SJCRH30 (cell line): Measurements from ENCODE around the gene PDLIM1. TPM values are rescaled to one million over a fixed set of nuclear protein-coding genes. Genes with fewer than 3 reads are reported as not detected.

ENCODE experiments used
- DNase-seq, 2 experiments: peaks; one replicate each; pipeline ENCODE4 v3.0.0-alpha.2; 2015 to 2020
- H3K27ac ChIP-seq: fragments of 250-450 bp; sonication (Bioruptor Pico); 2 replicates; pipeline ENCODE4 v1.5.1; 2020; ENCODE audit warnings: mild to moderate bottlenecking, moderate library complexity
- H3K27me3 ChIP-seq: fragments of 250-450 bp; sonication (Bioruptor Pico); 2 replicates; pipeline ENCODE4 v1.5.1; 2020; ENCODE audit warnings: mild to moderate bottlenecking, moderate library complexity
- H3K36me3 ChIP-seq: fragments of 250-450 bp; sonication (Bioruptor Pico); 2 replicates; pipeline ENCODE4 v1.5.1; 2020; ENCODE audit warnings: mild to moderate bottlenecking, moderate library complexity
- H3K4me1 ChIP-seq: fragments of 250-450 bp; sonication (Bioruptor Pico); 2 replicates; pipeline ENCODE4 v1.5.1; 2020; ENCODE audit warnings: mild to moderate bottlenecking, moderate library complexity
- H3K4me3 ChIP-seq: fragments of 250-450 bp; sonication (Bioruptor Pico); 2 replicates; pipeline ENCODE4 v1.5.1; 2020; ENCODE audit warnings: mild to moderate bottlenecking, moderate library complexity
- H3K9me3 ChIP-seq: fragments of 250-450 bp; sonication (Bioruptor Pico); replicated peaks from 2 replicates; pipeline ENCODE4 v1.5.1; 2020; ENCODE audit warnings: mild to moderate bottlenecking, moderate library complexity
- total RNA-seq: library from RNA; depleted of rRNA; stranded (reverse); fragments of >200 nt; shearing (Covaris generic); gene quantifications from 2 replicates; pipeline ENCODE4 v1.2.3, GENCODE V29; 2014

The PDLIM1 gene
- total RNA-seq, 1 experiment from 2014 or later = 6.3 TPM

DNA sequence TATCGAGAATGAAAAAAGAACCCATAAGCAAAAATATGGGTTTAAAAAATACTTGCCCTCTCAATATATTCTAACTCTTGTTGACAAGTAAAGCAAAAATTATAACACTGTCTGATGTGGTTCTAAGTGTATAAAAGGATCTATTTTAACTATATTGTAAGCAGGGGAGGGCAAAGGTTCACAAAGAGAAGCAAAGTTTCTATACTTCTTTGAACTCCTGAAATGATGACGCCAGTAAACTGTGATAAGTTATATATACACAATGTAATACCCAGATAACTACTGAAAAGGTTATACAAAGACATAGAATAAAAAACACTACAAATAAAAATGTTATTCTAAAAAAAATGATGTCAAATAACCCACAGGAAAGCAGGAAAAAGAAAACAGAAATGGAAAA, 37.1 kb downstream of the PDLIM1 start:
- Histone ChIP-seq H3K27me3 (no peaks in the 10 kb centered on the region), H3K4me1 (no peaks in the 10 kb centered on the region), H3K9me3 (no peaks in the 10 kb centered on the region), H3K36me3 (no peaks in the 10 kb centered on the region), H3K4me3 (no peak overlapping the region), H3K27ac (no peak overlapping the region)
- no peak for DNase-seq

GRCh38 chr10:95253007-95253406, 37.8 kb downstream of the PDLIM1 start:
- Histone ChIP-seq H3K4me1 (no peaks in the 10 kb centered on the region), H3K27ac (no peak overlapping the region), H3K9me3 (no peaks in the 10 kb centered on the region), H3K36me3 (no peaks in the 10 kb centered on the region), H3K27me3 (no peaks in the 10 kb centered on the region), H3K4me3 (no peak overlapping the region)
- DNase-seq = no peak

DNA sequence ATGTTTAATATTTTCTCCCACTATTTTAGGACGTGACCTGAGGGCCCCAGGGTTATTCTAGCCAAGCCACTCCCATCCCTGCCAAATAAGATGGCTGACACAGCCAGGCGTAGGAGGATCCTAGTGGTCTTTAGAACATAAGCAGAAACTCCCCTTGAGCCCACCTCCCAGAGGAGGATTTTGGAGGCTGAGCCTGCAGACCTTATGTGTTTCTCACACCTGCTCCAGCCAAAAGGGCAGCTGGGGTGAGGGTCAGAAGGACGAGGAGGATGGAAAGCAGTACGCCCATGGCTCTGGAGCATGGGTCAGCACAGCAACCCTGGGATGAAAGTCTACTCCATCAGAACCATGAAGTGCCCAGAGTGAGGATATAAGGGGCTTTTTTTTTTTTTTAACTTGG, 39.9 kb downstream of the PDLIM1 start:
- Histone ChIP-seq H3K36me3 (no peaks in the 10 kb centered on the region), H3K27me3 (no peaks in the 10 kb centered on the region), H3K4me1 (no peaks in the 10 kb centered on the region; the same call in 1 of the 2 replicates), H3K27ac (no peak overlapping the region), H3K9me3 (no peaks in the 10 kb centered on the region), H3K4me3 (no peak overlapping the region)
- no peak for DNase-seq

DNA sequence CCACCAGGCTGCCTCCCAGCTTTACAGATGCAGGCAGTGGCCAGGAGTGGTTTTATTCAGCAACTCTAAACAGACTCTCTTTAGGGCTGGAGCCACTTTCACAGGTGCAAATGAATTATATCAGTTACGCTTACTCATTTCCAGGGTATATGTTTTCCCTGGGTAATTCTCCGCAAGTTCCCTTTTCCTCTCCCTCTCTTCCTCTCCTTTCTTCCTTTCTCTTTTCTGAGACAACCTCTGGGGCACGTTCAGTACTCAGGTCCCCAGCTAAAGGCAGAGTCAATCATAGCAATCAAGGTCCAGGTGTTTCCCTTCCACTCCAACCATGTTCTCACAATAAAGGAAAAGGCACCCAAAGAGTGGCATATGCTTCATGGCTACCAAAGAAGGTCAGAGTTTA, 41.3 kb downstream of the PDLIM1 start:
- no peak for DNase-seq
- H3K9me3 ChIP-seq = no peaks in the 10 kb centered on the region
- H3K4me3 ChIP-seq = no peak overlapping the region
- no peaks in the 10 kb centered on the region for H3K27me3 ChIP-seq
- H3K27ac ChIP-seq = no peak overlapping the region
- no peaks in the 10 kb centered on the region; the same call in 1 of the 2 replicates for H3K4me1 ChIP-seq
- no peaks in the 10 kb centered on the region for H3K36me3 ChIP-seq

DNA sequence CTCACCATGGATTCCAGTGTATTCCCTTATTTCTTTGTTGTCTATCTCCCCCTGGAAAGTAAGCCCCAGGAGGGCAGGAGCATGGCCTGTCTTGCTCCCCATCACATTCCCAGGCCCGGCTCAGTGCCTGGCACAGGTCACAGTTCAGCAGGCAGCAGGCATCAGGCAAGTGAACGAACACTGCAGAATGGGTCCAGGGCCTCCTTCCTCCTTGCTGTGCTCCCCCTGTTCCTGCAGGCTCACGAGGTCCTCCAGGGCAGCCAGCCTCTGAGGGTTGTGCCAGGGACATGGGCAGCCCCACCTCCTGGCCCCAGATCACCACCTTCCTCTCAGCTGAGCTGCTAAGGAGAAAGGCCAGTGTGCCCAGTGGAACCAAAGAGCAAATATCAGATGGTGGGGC, 41.8 kb downstream of the PDLIM1 start:
- Histone ChIP-seq H3K36me3 (no peaks in the 10 kb centered on the region), H3K27me3 (no peaks in the 10 kb centered on the region), H3K4me1 (no peaks in the 10 kb centered on the region; the same call in 1 of the 2 replicates), H3K9me3 (no peaks in the 10 kb centered on the region), H3K27ac (no peak overlapping the region), H3K4me3 (no peak overlapping the region)
- no peak for DNase-seq

DNA sequence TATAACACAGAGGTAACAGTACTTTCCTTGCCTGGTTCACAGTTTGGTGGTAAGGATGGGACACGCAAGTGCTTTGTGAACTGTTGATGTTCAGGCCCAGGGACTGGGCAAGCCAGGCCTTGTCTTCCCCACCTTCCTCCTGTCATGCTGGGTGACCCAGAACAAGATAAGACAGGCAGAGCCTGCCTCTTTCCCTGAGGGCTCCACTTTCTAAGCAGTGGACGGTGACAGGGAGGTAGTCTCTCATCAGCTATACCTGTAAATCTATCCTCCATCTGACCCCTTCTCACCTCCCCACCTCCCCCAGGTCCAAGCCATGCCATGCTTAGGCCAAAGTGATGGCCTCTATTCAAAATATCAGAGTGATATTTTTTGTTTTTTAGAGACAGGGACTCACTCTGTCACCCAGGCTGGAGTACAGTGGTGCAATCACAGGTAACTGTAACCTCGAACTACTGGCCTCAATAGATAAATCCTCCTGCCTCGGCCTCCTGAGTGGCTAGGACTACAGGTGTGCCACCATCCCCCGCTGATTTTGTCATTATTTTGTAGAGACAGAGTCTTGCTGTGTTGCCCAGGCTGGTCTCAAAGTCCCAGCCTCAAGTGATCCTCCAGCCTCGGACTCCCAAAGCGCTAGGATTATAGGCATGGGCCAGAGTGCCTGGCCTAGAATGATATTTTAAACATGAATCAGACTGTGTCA, 42.8 kb downstream of the PDLIM1 start:
- Histone ChIP-seq H3K36me3 (no peaks in the 10 kb centered on the region), H3K27me3 (no peaks in the 10 kb centered on the region), H3K27ac (no peak overlapping the region), H3K4me3 (no peak overlapping the region), H3K9me3 (no peaks in the 10 kb centered on the region), H3K4me1 (no peaks in the 10 kb centered on the region; the same call in 1 of the 2 replicates)
- DNase-seq = no peak

DNA sequence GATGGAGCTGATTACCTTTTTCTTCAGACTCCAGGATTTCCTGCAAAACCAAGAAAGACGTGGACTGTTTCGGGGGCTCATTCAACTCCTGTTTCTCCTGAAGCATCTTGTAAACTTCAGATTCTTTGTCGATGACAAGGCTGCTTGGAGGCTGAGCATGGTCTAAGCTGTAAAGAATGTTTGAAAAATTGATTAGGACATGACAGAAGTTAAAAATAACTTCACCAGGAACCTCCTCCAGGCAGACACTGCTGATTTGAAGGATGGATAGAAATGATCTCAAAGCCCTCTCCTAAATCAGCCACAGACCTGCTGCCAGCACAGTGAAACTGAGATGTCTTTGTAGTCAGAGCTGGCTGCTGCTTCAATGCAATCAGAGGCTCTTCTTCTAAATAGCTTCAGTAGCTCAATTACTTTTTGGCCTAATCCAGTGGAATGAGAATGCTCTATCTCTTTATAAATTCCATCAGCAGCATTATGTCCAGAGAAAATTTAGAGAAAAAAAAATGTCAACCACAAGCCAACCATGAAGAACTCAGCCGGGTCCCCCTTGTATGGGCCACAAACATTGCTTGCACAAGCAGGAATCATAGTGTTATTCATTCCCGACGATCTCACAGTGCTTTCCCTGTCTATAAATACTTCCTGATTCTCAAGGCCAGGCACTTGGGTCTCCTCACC, 43.5 kb downstream of the PDLIM1 start:
- H3K9me3 ChIP-seq = no peaks in the 10 kb centered on the region
- DNase-seq = no peak
- H3K36me3 ChIP-seq = no peaks in the 10 kb centered on the region
- H3K4me1 ChIP-seq = no peaks in the 10 kb centered on the region; the same call in 1 of the 2 replicates
- H3K27me3 ChIP-seq = no peaks in the 10 kb centered on the region
- H3K4me3 ChIP-seq = no peak overlapping the region
- H3K27ac ChIP-seq = no peak overlapping the region

GRCh38 chr10:95246582-95247051, 44.2 kb downstream of the PDLIM1 start:
- H3K27ac ChIP-seq = no peak overlapping the region
- H3K9me3 ChIP-seq = no peaks in the 10 kb centered on the region
- H3K4me3 ChIP-seq = no peak overlapping the region
- H3K27me3 ChIP-seq = no peaks in the 10 kb centered on the region
- DNase-seq = peak; percentile 65 to 81
- H3K4me1 ChIP-seq = no peaks in the 10 kb centered on the region; the same call in 1 of the 2 replicates
- H3K36me3 ChIP-seq = no peaks in the 10 kb centered on the region

DNA sequence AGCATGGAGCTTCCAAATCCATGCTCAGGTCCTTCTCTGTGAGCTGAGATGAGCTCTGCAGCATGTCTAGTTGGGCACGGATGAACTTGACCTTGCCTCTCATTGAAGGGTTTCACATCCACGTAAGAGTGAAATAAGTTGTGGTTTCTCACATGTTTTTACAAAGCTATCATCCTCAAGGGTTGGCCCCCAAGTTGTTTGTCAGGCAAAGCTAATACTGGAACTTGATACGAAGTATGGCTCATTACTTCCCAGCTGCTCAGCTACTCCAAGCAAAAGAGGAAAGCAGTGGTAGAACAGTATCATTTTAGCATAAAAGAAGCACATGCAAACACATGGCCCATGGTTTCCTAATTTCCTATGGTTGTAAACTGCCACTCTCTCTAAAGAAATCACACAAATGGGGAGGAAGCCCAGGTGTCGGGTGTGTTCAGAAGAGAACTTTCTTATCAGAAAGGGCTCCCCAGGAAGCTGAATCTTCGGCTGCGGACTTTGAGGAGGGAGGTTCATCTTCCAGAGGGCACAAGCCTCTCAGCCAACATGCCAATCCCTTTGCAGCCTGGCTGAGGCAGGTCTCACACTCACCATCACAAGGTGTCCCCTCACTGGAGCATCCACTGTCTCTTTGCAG, 45.3 kb downstream of the PDLIM1 start:
- Histone ChIP-seq H3K27me3 (no peaks in the 10 kb centered on the region), H3K9me3 (no peaks in the 10 kb centered on the region), H3K36me3 (no peaks in the 10 kb centered on the region), H3K4me1 (peaks cover 4% of the 10 kb centered on the region; the same call in 1 of the 2 replicates), H3K27ac (no peak overlapping the region), H3K4me3 (no peak overlapping the region)
- no peak for DNase-seq

GRCh38 chr10:95244152-95244551, 46.7 kb downstream of the PDLIM1 start:
- Histone ChIP-seq H3K4me3 (no peak overlapping the region), H3K27me3 (no peaks in the 10 kb centered on the region), H3K36me3 (no peaks in the 10 kb centered on the region; the same call in 1 of the 2 replicates), H3K27ac (no peak overlapping the region), H3K4me1 (peaks cover 4% of the 10 kb centered on the region; the same call in 1 of the 2 replicates), H3K9me3 (no peaks in the 10 kb centered on the region)
- DNase-seq = no peak

GRCh38 chr10:95243318-95243617, 47.5 kb downstream of the PDLIM1 start:
- no peaks in the 10 kb centered on the region for H3K27me3 ChIP-seq
- H3K36me3 ChIP-seq = no peaks in the 10 kb centered on the region; the same call in 1 of the 2 replicates
- DNase-seq = no peak
- no peaks in the 10 kb centered on the region for H3K9me3 ChIP-seq
- peaks cover 4% of the 10 kb centered on the region; the same call in 1 of the 2 replicates for H3K4me1 ChIP-seq
- H3K4me3 ChIP-seq = no peak overlapping the region
- H3K27ac ChIP-seq = no peak overlapping the region

DNA sequence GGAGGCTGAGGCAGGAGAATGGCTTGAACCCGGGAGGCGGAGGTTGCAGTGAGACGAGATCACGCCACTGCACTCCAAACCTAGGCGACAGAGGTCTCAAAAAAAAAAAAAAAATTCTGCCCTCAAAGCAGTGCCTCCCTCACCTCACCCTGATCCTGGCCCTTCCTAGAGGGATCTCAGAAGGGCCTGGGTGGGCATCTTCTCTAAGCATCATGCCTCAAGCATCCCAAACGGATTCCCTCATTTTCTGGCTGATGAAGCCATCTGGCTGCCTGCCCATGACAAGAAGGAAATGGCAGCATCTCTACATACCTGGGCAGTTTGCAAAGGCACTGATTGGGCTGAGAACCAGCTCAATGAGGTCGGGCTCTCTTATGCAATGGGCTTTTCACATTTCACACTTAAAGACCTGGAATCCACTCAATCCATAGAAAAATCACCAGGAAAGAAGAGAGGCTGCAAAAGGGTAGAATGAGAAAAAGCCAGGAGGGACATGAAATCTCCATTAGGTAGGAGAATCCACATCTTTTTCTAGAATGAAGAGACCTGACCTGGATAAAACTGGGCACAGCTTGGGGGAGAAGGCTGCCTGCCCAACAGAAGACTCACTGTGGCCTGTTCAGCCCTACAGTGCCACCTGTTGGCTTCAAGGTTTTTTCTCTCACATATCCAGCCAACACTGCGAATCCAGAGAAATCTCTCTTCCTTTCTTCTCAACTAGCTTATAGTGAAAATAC, 48.1 kb downstream of the PDLIM1 start:
- Histone ChIP-seq H3K9me3 (no peaks in the 10 kb centered on the region), H3K4me1 (peaks cover 4% of the 10 kb centered on the region; the same call in 1 of the 2 replicates), H3K27me3 (no peaks in the 10 kb centered on the region), H3K36me3 (no peaks in the 10 kb centered on the region; the same call in 1 of the 2 replicates), H3K4me3 (no peak overlapping the region), H3K27ac (no peak overlapping the region)
- DNase-seq = peak; percentile 56 to 73

- no peaks in the 10 kb centered on the region; the same call in 1 of the 2 replicates for H3K36me3 ChIP-seq
- peak; percentile 41 to 55 for DNase-seq
- no peak overlapping the region for H3K4me3 ChIP-seq
- H3K9me3 ChIP-seq = no peaks in the 10 kb centered on the region
- no peak overlapping the region for H3K27ac ChIP-seq
- H3K4me1 ChIP-seq = peaks cover 6% of the 10 kb centered on the region; the same call in 1 of the 2 replicates
- H3K27me3 ChIP-seq = no peaks in the 10 kb centered on the region
These were observed 49.3 kb downstream of the PDLIM1 start for GRCh38 chr10:95241533-95241932.

- no peaks in the 10 kb centered on the region for H3K27me3 ChIP-seq
- DNase-seq = no peak
- no peak overlapping the region for H3K27ac ChIP-seq
- H3K4me1 ChIP-seq = peaks cover 10% of the 10 kb centered on the region; the same call in 1 of the 2 replicates
- no peaks in the 10 kb centered on the region; the same call in 1 of the 2 replicates for H3K36me3 ChIP-seq
- H3K4me3 ChIP-seq = no peak overlapping the region
- no peaks in the 10 kb centered on the region for H3K9me3 ChIP-seq
These were observed 50.0 kb downstream of the PDLIM1 start for GRCh38 chr10:95240811-95241210.
